CD4-positive, alpha-beta T cell treated with Interleukin-2 at 100 ng/mL for 4 hours (primary cell): ENCODE data around the gene ZNF716.
"Not testable (repeated sequence)": the region's sequence is repeated elsewhere in the genome, so short reads cannot be mapped to it uniquely, and the experiment has no call there.

ENCODE experiments used
- DNase-seq: peaks from one replicate; pipeline ENCODE4 v3.0.0-alpha.2; 2020; ENCODE audit warnings: low spot score

The ZNF716 gene

GRCh38 chr7:57449904-57450303, at the start of gene ZNF716:
Gene ZNF716 (plus strand): TSS chr7:57450177. CDS start chr7:57450289, 112 bp downstream.
- DNase-seq, result no peak

DNA sequence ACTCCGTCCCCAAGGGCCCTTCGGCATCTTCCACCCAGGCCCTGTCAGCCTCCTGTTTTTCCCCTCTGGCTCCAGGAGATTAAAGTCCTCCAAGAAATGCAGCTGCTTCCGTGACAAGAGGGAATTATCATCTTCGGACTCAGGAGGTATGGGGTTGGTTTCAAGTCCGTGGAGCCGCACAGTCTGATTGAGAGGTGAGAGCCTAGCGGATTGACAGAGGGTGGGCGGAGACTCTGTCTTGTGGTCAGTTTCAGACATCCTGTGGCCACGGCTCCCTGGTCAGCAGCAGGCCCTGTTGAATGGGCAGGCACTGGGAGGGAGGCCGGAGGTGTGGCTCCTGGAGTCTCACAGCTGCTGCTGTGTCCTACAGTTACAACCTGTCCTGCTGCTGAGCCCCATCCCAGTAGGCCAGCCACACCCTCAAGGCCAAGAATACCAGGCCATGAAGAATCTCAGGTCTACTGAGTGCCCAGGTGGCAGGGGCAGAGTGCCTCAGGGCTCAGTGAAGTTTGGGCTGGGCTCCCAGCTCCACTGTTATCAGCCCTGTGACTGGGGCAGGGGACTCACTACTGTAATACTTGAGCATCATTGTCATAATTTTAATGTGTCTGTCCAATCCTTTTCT, 49.3 kb upstream of the ZNF716 start:
- no peak for DNase-seq

GRCh38 chr7:57403051-57403450, 46.9 kb upstream of the ZNF716 start:
- not testable (repeated sequence) for DNase-seq

DNA sequence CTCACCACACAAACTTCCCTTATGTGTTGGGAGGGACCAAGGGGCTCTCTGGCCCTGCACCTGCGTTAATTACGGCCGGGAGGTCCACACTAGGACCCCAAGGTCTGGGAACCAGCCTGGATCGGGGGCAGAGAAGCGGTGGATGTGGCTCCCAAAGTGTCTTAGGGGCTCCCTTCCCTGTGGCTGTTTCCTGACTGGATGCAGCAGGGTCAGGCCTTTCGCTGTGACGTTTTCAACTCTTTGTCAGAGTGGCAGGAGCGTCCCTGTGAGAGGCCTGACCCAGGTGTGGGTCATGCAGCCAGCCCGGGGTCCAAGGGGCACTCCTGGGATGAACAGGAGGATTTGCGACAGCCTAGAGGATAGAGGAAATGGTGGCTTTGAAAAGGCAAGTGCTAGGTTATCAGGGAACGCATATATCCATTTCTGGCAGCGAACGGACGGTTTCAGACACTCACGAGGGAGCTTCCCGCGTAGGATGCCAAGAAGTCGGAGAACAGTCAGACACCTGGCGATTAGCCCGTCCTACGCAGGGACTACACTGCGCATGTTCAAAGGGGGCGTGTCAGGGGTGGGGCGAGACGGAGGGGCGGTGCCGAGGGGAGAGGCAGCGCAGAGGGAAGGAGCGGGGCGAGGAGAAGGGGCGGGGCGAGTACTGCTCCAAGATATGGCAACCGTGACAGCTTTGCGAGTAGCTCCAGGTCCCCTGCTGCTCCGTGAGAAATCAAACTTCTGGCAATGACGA, 46.2 kb upstream of the ZNF716 start:
- no peak for DNase-seq

DNA sequence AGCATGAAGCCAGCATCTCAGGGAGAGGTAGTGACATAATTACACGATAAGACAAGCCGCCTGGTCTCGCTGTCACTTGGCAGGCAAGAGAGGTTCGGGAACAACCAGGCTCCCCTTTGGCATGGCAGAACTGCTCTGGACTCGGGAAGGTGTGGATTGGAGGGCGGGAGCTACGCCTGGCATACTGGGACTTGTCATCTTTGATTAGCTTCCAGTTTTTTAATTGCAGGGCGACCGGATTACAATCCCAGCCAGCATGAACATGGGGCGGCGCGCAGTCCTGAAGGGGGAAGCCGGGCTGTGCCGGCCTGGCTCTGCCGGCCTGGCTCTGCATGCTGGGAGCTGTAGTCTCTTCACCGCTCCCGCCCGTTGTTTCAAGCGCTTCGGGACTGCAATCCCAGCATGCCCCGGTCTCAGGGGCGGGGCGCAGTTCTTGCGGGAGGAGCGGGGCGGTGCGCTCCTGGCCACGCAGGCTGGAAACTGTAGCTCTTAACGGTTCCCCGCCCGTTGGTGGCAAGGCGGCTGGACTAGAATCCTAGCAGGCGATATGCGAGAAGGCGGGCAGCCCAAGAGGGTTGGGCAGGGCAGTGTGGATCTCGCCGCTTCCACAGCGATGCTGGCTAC, 45.5 kb upstream of the ZNF716 start:
- no peak for DNase-seq

DNA sequence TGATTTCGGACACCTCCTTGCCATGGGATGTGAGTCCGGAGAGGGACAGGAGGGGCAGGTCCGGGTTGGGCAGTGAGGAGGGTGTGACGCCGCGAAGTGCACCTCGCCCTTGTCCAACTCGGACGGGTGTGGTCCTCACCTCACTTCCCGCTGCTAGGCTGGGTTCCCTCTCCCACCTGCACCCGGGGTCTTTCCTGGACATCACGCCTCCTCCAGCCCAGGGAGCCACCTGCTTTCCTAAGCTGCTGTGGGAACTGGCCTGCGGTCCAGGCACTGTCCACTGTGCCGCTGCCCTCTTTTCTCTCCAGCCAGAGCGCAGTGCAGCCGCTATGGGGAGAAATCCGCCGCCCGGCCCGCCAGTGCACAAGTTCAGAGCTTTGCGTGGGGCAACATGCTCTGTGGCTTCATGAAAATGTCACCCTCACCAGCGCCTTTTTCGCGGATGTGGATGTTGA, 45.0 kb upstream of the ZNF716 start:
- no peak for DNase-seq

DNA sequence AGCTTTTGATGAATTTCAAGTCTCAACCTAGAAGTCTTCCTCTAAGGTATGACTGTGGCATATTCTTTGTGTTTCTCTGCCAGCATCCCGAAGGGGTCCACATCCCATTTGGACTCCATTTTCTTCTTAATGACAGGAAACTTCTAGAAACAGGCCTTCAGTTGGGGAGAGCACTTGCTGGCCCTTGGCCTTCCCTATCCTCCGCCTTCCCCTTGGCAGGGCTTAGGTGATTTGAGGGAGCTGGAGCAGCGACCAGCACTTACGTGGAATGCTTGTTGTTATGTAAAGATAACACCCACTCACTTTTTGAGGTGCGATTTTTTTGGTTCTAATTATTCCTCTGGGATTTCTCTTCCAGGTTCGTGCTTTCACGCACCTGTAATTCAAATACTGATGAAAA, 42.9 kb upstream of the ZNF716 start:
- DNase-seq, result no peak

- no peak for DNase-seq
Observed at GRCh38 chr7:57412168-57412567, 37.8 kb upstream of the ZNF716 start.

DNA sequence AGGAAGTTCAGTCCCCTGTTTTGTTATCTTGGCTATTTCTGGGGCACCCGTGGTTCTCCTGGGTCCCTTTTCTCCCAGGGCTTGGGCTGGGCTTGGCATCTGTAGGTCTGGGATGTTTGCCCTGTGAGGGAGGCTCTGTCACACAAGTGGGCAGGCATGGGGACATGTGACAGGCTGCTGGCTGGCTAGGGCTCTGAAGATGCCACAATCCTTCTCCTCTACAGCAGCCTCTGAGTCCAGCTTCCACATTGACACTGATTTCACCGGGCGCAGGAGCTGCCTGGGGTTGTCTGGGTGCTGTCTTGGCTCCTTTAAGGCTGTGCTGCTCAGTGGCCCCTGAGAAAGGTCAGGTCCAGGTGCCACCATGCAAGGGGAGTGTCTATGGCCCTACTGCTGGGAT, 37.4 kb upstream of the ZNF716 start:
- DNase-seq, result no peak

DNA sequence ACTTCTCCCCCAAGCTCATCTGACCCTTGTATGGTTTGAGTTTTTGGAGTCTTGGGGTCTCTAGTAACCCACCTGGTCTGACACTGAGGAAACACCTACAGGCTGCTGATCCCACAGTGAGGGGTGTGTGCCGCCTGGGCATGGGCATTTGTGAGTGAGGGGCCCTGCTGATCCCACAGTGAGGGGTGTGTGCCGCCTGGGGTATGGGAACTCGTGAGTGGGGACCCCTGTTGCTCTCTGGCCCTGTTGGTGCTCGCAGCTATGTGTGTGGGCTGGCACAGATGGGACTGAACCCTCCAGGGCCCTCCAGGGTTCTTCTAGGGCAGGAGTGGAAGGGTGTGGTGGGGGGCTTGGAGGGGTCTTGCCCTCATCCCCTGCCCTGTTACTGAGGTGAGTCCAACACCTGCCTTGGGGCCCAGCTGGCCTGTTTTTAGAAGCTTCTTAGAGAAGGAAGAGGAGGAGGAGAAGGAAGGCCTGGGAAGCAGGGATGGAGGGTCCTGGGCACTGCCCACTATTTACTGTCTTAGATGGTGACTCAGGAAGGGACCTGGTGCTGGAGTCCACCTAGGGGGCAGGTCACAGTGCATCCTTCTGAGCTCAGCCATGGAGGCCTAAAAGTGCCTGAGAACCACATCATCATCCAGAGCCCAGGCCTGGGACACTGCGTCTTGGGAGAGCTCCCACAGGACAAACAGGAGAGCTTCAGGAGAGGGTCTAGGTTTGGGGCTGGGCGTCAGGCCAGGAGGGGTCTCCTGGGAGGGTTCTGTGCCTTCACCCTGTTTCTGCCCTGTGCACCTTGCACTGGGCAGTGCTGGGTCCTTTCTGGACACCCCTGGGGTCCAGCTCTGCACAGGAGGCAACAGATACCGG, 36.2 kb upstream of the ZNF716 start:
- no peak for DNase-seq

DNA sequence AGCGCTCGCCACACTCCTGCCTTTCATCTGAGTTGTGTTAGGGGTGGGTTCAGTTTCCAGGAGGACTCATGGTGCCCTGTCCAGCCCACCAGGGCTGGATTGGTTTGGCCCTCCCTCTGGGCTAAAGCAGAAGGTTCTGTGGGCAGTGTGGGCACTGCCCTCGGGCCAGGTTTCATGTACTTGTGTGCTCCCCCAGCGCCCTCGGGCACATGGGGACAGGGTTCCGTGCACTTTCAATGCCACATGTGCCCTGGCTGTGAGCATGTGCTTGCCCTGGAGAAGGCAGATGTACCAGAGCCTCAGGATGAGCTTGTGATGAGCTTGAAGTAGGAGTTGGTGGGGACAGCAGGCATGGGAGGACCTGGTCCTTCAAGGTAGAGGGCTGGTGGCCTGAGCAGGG, 35.6 kb upstream of the ZNF716 start:
- DNase-seq, result no peak

- no peak for DNase-seq
Observed at GRCh38 chr7:57414852-57415251, 35.1 kb upstream of the ZNF716 start.

- no peak for DNase-seq
Observed at GRCh38 chr7:57415326-57415725, 34.7 kb upstream of the ZNF716 start.

- DNase-seq, result no peak
Observed at GRCh38 chr7:57415730-57416129, 34.2 kb upstream of the ZNF716 start.

GRCh38 chr7:57416601-57417358, 33.2 kb upstream of the ZNF716 start:
- DNase-seq, result no peak

DNA sequence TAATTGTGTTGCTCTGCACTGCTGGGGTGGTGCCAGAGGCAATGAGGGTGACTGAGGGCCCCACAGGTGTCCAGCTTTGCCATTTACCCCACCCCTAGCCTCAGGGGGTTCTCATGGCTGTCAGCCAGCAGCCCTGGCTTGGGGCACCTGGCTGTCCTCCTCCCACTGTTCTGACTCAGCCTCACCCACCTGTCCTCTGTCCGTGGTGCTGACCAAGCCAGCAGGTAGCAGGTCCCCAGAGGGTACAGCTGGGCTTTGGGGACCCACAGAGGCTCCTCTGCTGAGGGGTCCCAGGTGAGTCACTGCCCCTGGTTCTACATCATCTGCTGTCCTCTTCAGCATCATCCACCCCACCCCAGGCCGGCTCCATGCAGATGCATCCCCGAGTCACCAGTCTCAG, 32.2 kb upstream of the ZNF716 start:
- DNase-seq, result no peak

DNA sequence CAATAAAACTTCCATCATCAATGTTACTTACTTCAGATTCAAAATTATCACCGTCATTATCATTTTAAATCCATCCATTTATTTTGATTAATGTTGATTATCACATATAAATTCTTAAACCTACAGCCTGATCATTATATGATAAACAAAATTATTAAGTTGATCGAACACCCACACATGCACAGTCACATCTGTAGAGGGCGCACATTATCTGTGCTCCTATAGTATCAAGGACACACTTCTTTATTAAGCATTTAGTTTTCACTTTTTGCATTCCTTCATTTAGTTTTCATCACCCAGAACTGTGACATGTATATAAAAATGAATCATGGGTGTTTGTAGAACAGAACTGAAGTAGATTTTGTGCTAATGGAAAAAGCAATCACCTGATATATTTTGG, 26.2 kb upstream of the ZNF716 start:
- no peak for DNase-seq

DNA sequence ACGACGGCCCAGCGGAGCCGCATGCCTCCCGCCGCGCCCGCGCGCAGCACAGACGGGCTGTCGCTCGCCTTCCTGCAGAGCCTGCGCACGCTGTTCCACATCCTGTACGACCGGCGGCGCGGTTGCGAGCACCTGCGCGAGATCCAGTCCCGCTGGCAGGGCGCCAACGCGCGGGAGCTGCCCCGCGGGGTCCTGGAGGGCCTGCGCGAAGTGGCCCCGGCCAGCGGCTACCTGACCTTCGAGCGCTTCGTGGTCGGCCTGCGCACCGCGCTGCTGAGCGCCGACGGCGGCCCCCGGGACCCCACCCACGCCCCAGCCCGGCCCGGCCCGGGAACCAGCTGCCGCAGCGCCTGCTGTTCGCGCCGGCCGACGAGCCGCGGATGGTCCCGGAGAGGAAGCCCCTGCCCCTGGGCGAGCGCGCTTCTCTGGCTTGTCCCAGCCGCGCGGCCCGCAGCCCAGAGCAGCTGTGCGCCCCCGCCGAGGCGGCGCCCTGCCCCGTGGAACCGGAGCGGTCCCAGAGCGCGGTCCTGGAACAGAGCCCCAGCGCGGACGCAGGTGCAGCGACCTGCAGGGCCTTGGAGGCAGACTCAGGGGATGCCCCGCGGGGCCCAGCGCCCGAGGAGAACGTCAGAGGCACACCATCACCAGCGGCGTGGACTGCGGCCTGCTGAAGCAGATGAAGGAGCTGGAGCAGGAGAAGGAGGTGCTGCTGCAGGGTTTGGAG, 25.3 kb upstream of the ZNF716 start:
- no peak for DNase-seq

GRCh38 chr7:57425239-57425944, 24.6 kb upstream of the ZNF716 start:
- DNase-seq, result no peak

DNA sequence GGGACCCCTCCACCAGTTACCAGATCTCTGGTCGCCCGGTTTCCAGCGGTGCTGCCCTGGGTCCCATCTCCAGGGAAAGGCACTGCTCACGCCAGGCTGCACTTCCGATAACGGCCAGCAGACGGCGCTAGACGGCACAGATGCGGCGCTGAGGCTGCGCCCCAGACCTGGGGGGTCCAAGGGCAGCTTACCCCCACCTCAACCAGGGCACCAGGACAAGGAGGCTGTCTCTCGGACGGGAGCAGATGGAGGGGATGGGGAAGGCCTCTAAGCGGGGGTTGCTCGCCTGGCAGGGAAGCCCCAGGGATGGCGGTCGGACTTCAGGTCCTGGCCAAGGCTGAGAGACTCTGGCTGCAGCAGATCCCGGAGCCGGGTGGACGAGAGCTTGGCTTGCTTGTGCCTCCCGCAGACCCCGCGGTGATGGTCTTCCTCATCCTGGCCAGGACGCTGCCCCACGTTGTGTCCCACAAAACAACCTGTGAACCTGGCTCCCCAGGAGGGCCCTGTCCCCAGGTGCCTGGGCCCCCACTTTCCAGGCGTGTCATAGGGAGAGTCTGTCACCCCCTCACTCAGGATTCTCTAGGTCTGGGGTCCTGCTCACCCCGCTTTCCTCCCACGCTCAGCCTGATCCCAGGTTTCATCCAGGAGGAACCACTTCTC, 23.9 kb upstream of the ZNF716 start:
- no peak for DNase-seq
